ENCODE measurements around the gene PNCK.
"Not testable (repeated sequence)": the region's sequence is repeated elsewhere in the genome, so short reads cannot be mapped to it uniquely, and the experiment has no call there.

The PNCK gene

GRCh38 chrX:153673428-153674218 lies at the start of gene PNCK:
PNCK (minus strand) TSS chrX:153673813; CDS start chrX:153673076, 737 bp downstream.
- no peak for DNase-seq (ENCODE audit: low spot score)

GRCh38 chrX:153722704-153723350 lies 49.2 kb upstream of the PNCK start:
- DNase-seq (ENCODE audit: low spot score) = no peak

GRCh38 chrX:153719701-153720100 lies 46.1 kb upstream of the PNCK start:
- no peak for DNase-seq (ENCODE audit: low spot score)

GRCh38 chrX:153719238-153719637 lies 45.6 kb upstream of the PNCK start:
- DNase-seq (ENCODE audit: low spot score) = no peak

GRCh38 chrX:153717445-153717844 lies 43.8 kb upstream of the PNCK start:
- DNase-seq (ENCODE audit: low spot score) = no peak

GRCh38 chrX:153714256-153714655 lies 40.6 kb upstream of the PNCK start:
- no peak for DNase-seq (ENCODE audit: low spot score)

- DNase-seq (ENCODE audit: low spot score) = no peak
These were observed 36.4 kb upstream of the PNCK start for GRCh38 chrX:153709726-153710674.

- peak; percentile 35 for DNase-seq (ENCODE audit: low spot score)
These were observed 34.8 kb upstream of the PNCK start for GRCh38 chrX:153708415-153708814.

GRCh38 chrX:153707406-153707805 lies 33.8 kb upstream of the PNCK start:
- DNase-seq (ENCODE audit: low spot score) = no peak

- DNase-seq (ENCODE audit: low spot score) = no peak
These were observed 33.2 kb upstream of the PNCK start for GRCh38 chrX:153706799-153707198.

GRCh38 chrX:153705403-153706060 lies 31.9 kb upstream of the PNCK start:
- not testable (repeated sequence) for DNase-seq (ENCODE audit: low spot score)

GRCh38 chrX:153704631-153705402 lies 31.2 kb upstream of the PNCK start:
- DNase-seq (ENCODE audit: low spot score) = not testable (repeated sequence)

- no peak for DNase-seq (ENCODE audit: low spot score)
These were observed 30.5 kb upstream of the PNCK start for GRCh38 chrX:153704021-153704526.

GRCh38 chrX:153703036-153703370 lies 29.4 kb upstream of the PNCK start:
- no peak for DNase-seq (ENCODE audit: low spot score)

- DNase-seq (ENCODE audit: low spot score) = no peak
These were observed 28.9 kb upstream of the PNCK start for GRCh38 chrX:153702336-153703035.

- no peak for DNase-seq (ENCODE audit: low spot score)
These were observed 28.1 kb upstream of the PNCK start for GRCh38 chrX:153701706-153702105.

GRCh38 chrX:153700967-153701366 lies 27.4 kb upstream of the PNCK start:
- DNase-seq (ENCODE audit: low spot score) = no peak

GRCh38 chrX:153700376-153700945 lies 26.8 kb upstream of the PNCK start:
- DNase-seq (ENCODE audit: low spot score) = no peak

- DNase-seq (ENCODE audit: low spot score) = not testable (repeated sequence)
These were observed 26.3 kb upstream of the PNCK start for GRCh38 chrX:153699784-153700371.
